ENCODE results near the gene CD300LD. TPM values are rescaled to one million over a fixed set of nuclear protein-coding genes. Genes with fewer than 3 reads are reported as not detected.

CD300LD gene
- total and polyA plus RNA-seq, 2 experiments from 2014 or later, result not detected

DNA sequence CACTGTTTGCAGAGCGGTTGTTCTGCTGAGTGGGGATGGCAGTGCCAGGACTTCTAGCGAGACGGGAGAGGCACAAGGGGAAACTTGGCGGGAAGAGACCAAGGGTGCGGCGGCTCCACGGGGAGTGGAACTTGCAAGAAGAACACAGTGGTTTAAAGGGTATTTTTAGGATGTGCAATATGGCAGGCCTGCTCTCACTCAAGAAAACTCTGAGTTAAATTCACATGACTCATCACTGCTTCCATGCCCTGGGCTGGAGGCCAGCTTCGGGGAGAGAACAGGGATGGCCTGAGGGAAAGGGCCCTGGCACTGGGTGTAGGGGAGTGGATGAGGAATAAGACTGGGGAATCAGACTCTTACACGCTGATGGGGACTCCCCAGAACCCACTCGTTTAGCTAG lies 13.3 kb upstream of the CD300LD start:
- TF ChIP-seq POLR2AphosphoS5 (IDR thresholded peaks at IDR 0.05; ENCODE audit: low read depth), result no peak
- TF ChIP-seq NANOG (IDR thresholded peaks at IDR 0.05; ENCODE audit: borderline replicate concordance), result no peak
- TF ChIP-seq EZH2phosphoT487 (IDR thresholded peaks at IDR 0.05; ENCODE audit: unreplicated experiment), result no peak
- TF ChIP-seq EZH2 (IDR thresholded peaks at IDR 0.05; ENCODE audit: low read depth, unreplicated experiment), result no peak
- TF ChIP-seq, protein P1, sequence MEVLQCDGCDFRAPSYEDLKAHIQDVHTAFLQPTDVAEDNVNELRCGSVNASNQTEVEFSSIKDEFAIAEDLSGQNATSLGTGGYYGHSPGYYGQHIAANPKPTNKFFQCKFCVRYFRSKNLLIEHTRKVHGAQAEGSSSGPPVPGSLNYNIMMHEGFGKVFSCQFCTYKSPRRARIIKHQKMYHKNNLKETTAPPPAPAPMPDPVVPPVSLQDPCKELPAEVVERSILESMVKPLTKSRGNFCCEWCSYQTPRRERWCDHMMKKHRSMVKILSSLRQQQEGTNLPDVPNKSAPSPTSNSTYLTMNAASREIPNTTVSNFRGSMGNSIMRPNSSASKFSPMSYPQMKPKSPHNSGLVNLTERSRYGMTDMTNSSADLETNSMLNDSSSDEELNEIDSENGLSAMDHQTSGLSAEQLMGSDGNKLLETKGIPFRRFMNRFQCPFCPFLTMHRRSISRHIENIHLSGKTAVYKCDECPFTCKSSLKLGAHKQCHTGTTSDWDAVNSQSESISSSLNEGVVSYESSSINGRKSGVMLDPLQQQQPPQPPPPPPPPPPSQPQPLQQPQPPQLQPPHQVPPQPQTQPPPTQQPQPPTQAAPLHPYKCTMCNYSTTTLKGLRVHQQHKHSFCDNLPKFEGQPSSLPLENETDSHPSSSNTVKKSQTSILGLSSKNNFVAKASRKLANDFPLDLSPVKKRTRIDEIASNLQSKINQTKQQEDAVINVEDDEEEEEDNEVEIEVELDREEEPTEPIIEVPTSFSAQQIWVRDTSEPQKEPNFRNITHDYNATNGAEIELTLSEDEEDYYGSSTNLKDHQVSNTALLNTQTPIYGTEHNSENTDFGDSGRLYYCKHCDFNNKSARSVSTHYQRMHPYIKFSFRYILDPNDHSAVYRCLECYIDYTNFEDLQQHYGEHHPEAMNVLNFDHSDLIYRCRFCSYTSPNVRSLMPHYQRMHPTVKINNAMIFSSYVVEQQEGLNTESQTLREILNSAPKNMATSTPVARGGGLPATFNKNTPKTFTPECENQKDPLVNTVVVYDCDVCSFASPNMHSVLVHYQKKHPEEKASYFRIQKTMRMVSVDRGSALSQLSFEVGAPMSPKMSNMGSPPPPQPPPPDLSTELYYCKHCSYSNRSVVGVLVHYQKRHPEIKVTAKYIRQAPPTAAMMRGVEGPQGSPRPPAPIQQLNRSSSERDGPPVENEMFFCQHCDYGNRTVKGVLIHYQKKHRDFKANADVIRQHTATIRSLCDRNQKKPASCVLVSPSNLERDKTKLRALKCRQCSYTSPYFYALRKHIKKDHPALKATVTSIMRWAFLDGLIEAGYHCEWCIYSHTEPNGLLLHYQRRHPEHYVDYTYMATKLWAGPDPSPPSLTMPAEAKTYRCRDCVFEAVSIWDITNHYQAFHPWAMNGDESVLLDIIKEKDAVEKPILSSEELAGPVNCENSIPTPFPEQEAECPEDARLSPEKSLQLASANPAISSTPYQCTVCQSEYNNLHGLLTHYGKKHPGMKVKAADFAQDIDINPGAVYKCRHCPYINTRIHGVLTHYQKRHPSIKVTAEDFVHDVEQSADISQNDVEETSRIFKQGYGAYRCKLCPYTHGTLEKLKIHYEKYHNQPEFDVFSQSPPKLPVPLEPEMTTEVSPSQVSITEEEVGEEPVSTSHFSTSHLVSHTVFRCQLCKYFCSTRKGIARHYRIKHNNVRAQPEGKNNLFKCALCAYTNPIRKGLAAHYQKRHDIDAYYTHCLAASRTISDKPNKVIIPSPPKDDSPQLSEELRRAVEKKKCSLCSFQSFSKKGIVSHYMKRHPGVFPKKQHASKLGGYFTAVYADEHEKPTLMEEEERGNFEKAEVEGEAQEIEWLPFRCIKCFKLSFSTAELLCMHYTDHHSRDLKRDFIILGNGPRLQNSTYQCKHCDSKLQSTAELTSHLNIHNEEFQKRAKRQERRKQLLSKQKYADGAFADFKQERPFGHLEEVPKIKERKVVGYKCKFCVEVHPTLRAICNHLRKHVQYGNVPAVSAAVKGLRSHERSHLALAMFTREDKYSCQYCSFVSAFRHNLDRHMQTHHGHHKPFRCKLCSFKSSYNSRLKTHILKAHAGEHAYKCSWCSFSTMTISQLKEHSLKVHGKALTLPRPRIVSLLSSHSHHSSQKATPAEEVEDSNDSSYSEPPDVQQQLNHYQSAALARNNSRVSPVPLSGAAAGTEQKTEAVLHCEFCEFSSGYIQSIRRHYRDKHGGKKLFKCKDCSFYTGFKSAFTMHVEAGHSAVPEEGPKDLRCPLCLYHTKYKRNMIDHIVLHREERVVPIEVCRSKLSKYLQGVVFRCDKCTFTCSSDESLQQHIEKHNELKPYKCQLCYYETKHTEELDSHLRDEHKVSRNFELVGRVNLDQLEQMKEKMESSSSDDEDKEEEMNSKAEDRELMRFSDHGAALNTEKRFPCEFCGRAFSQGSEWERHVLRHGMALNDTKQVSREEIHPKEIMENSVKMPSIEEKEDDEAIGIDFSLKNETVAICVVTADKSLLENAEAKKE (CRISPR knock-in tag; IDR thresholded peaks at IDR 0.05), result no peak
- no peak for TF ChIP-seq ZNF331 (CRISPR knock-in tag; IDR thresholded peaks at IDR 0.05; ENCODE audit: low read depth)
- TF ChIP-seq, protein P2, sequence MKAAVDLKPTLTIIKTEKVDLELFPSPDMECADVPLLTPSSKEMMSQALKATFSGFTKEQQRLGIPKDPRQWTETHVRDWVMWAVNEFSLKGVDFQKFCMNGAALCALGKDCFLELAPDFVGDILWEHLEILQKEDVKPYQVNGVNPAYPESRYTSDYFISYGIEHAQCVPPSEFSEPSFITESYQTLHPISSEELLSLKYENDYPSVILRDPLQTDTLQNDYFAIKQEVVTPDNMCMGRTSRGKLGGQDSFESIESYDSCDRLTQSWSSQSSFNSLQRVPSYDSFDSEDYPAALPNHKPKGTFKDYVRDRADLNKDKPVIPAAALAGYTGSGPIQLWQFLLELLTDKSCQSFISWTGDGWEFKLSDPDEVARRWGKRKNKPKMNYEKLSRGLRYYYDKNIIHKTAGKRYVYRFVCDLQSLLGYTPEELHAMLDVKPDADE (IDR thresholded peaks at IDR 0.05), result no peak
- TF ChIP-seq STAT1 (IDR thresholded peaks at IDR 0.05; ENCODE audit: unreplicated experiment), result no peak
- TF ChIP-seq, protein P3, sequence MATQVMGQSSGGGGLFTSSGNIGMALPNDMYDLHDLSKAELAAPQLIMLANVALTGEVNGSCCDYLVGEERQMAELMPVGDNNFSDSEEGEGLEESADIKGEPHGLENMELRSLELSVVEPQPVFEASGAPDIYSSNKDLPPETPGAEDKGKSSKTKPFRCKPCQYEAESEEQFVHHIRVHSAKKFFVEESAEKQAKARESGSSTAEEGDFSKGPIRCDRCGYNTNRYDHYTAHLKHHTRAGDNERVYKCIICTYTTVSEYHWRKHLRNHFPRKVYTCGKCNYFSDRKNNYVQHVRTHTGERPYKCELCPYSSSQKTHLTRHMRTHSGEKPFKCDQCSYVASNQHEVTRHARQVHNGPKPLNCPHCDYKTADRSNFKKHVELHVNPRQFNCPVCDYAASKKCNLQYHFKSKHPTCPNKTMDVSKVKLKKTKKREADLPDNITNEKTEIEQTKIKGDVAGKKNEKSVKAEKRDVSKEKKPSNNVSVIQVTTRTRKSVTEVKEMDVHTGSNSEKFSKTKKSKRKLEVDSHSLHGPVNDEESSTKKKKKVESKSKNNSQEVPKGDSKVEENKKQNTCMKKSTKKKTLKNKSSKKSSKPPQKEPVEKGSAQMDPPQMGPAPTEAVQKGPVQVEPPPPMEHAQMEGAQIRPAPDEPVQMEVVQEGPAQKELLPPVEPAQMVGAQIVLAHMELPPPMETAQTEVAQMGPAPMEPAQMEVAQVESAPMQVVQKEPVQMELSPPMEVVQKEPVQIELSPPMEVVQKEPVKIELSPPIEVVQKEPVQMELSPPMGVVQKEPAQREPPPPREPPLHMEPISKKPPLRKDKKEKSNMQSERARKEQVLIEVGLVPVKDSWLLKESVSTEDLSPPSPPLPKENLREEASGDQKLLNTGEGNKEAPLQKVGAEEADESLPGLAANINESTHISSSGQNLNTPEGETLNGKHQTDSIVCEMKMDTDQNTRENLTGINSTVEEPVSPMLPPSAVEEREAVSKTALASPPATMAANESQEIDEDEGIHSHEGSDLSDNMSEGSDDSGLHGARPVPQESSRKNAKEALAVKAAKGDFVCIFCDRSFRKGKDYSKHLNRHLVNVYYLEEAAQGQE (IDR thresholded peaks at IDR 0.05; ENCODE audit: unreplicated experiment), result no peak
- TF ChIP-seq CREB1 (CRISPR knock-in tag; IDR thresholded peaks at IDR 0.05; ENCODE audit: low read depth), result no peak
- TF ChIP-seq, protein P4, sequence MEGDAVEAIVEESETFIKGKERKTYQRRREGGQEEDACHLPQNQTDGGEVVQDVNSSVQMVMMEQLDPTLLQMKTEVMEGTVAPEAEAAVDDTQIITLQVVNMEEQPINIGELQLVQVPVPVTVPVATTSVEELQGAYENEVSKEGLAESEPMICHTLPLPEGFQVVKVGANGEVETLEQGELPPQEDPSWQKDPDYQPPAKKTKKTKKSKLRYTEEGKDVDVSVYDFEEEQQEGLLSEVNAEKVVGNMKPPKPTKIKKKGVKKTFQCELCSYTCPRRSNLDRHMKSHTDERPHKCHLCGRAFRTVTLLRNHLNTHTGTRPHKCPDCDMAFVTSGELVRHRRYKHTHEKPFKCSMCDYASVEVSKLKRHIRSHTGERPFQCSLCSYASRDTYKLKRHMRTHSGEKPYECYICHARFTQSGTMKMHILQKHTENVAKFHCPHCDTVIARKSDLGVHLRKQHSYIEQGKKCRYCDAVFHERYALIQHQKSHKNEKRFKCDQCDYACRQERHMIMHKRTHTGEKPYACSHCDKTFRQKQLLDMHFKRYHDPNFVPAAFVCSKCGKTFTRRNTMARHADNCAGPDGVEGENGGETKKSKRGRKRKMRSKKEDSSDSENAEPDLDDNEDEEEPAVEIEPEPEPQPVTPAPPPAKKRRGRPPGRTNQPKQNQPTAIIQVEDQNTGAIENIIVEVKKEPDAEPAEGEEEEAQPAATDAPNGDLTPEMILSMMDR (conservative IDR thresholded peaks at IDR 0.05; ENCODE audit: low read depth in 2 of 2), result no peak
- TF ChIP-seq ZNF114 (CRISPR knock-in tag; IDR thresholded peaks at IDR 0.05), result no peak
- H3K4me3 Mint-ChIP-seq, result no peak overlapping the region
- DNase-seq (ENCODE audit: low spot score), result no peak
- H3K27ac ChIP-seq (ENCODE audit: low read depth), result no peak overlapping the region
- no peaks in the 10 kb centered on the region for H3K27me3 ChIP-seq (ENCODE audit: insufficient read depth)
- H3K27ac Mint-ChIP-seq, result no peak overlapping the region
- H4K20me1 ChIP-seq (replicated peaks; ENCODE audit: insufficient read depth), result no peaks in the 10 kb centered on the region
- H3K4me1 ChIP-seq (ENCODE audit: insufficient read depth), result no peaks in the 10 kb centered on the region
- H3K27me3 Mint-ChIP-seq (ENCODE audit: insufficient read depth, low read depth, poor library complexity), result peaks cover 3% of the 10 kb centered on the region
- H3K4me2 ChIP-seq, result no peak overlapping the region
- H3F3A ChIP-seq (replicated peaks; ENCODE audit: low read depth), result no peaks in the 10 kb centered on the region
- no peaks in the 10 kb centered on the region for H3K79me2 ChIP-seq (replicated peaks; ENCODE audit: insufficient read depth)
- H3K4me1 Mint-ChIP-seq, result no peaks in the 10 kb centered on the region
- no peaks in the 10 kb centered on the region for H3K9me3 Mint-ChIP-seq
- H3K9me2 ChIP-seq (ENCODE audit: insufficient read depth), result no peaks in the 10 kb centered on the region
- no peaks in the 10 kb centered on the region for H3K36me3 Mint-ChIP-seq (ENCODE audit: low read depth)
- ATAC-seq, result no peak
- no peak overlapping the region for H3K4me3 ChIP-seq
- no peak overlapping the region for H2AFZ ChIP-seq
- no peaks in the 10 kb centered on the region for H3K36me3 ChIP-seq (ENCODE audit: insufficient read depth)

Data from GM23338 (cell line).